Muscle of arm (tissue), 12 donors: Measurements from ENCODE around the gene PRF1. TPM values are rescaled to one million over a fixed set of nuclear protein-coding genes. Genes with fewer than 3 reads are reported as not detected.
"Not testable (repeated sequence)": the region's sequence is repeated elsewhere in the genome, so short reads cannot be mapped to it uniquely, and the experiment has no call there.

Experiments
- DNase-seq: peaks from one replicate; pipeline ENCODE4 v3.0.0-alpha.2; 2013
- polyA plus RNA-seq, 12 donors: library from polyadenylated mRNA; unstranded; fragments of 120-200 nt; gene quantifications; one replicate each; pipeline ENCODE4 v1.2.1, GENCODE V29; 2013; ENCODE audit not compliant: insufficient read length in 12 of 12

Gene PRF1
- polyA plus RNA-seq, 12 donors: 0.31 to 1.8 (median 0.90) TPM; not detected in 2

DNA sequence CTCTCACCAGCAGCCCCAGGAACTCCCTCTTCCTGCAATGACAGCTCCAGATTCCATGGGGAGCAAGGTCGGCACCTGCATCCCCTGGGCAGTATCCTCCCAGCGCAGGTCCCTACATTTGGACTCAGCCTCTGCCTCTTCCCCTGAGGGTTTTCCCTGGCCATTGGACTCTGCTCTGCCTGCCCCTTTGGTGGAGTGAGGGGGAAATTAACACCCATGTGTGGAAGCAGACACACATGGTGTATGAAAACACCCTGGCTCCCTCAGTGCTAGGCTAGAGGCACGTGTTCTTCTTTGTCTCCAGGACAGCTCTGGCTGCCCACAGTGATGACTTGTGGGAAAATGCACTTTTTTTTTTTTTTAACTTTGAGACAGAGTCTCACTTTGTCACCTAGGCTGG, 8.4 kb downstream of the PRF1 start:
- no peak for DNase-seq

DNA sequence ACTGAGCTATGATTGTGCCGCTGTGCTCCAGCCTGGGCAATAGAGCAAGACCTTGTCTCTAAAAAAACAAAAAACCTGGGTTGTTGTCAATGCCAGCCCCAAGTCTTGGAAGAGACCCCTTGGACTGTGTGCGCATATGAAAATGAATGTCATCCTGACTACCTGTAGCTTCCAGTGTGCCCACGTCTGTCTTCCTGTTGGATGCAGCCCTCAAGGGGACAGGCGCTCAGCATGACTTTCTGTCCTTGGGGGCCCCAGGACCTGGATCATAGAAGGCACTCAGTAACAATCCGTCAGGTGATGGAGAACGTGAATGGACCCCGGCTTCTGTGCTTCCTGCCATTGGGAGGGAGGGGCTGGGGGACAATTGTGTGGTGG, 9.0 kb downstream of the PRF1 start:
- DNase-seq: no peak

DNA sequence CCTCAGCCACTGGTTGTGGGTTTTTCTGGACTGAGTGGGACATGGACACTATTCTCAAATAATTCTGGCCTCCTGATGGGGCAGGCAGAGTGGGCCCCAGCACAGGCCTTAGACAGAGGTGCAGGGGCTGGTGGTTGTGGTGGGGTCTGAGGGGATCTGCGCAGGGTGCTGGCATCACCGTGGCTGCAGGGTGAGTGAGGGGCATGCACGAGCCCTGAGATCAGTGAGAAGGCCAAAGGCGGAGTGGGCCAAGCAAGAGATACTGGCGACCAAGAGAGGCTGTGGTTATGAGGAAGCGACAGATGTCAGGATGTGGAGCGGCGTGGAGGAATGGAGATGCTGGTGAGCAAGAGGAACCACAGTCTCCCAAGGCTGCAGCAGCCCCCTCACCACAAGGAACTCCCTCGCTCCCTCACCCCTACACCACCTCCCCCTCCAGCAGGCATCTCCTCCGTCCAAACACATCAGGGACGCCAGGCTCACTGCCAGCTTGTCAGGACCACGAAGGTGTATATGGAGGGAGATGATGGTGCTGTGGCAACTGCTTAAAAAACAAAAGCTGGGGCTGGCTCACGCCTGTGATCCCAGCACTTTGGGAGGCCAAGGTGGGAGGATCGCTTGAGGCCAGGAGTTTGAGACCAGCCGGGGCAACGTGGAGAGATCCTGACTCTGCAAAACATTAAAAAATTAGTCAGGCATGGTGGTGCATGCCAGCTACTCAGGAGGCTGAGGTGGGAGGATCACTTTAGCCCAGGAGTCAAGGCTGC, 9.6 kb downstream of the PRF1 start:
- DNase-seq: no peak

- no peak for DNase-seq
Observed at GRCh38 chr10:70592186-70592735, 10.3 kb downstream of the PRF1 start.

- DNase-seq: no peak
Observed at GRCh38 chr10:70590655-70591416, 11.7 kb downstream of the PRF1 start.

DNA sequence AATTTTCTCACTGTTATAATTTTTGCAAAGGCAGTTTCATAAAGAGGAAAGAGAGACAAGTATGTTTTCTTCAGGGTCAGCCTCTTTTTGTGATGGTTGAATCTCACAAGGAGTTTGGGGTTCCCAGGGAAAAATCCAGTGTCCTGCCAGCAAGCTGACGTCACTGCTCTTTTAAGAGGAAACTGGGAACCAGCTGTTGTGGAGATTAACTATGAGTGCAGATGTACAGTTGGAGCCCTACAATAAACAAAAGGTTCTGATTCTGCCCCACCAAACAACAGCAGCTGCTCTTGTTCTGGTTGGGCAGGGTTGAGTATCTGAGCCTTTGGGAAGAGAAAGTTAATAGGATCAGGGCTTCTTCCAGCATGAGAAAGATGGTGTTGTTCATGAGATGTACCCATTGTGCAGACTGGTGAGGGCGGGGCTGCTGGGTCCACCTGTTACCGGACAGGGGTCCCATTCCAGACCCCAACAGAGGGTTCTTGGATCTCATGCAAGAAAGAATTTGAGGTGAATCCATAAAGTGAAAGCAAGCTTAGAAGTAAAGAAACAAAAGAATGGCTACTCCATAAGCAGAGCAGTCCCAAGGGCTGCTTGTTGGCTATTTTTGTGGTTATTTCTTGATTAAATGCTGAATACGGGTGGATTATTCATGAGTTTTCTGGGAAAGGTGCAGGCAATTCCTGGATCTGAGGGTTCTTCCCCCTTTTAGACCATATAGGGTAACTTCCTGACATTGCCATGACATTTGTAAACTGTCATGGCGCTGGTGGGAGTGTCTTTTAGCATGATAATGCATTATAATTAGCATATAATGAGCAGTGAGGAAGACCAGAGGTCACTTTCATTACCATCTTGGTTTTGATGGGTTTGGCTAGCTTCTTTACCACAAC, 12.5 kb downstream of the PRF1 start:
- DNase-seq: peak; percentile 92

DNA sequence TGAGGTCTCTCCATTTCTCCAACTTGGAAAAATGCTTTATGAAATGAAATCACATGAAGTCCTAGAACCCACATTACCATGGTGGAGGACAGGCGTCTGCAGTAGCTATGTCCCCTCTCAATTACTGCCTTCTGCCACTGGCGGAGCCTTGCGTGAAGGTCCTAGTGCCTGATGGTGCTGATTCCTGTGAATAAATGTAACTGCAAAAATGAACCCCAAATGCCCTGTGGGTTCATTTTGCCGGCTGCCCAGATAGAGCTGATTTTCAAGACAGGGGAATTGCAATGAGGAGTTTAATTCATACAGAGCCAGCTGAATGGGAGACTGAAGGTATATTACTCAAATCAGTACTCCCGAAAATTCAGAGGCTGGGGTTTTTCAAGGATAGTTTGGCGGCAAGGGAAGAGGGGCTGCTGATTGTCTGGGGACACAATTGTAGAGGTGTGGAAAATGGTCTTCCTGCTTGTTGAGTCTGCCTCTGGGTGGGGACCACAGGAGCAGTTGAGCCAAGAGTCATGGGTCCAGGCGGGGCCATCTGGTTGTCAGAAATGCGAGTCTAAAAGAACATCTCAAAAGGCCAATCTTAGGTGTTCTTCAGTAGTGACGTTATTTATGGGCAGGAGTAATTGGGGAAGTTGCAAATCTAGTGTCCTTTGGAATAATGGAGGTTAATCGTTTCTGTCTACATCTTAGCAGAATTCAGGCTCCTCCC, 13.5 kb downstream of the PRF1 start:
- DNase-seq: peak; percentile 57

- DNase-seq: no peak
Observed at GRCh38 chr10:70588255-70588654, 14.3 kb downstream of the PRF1 start.

DNA sequence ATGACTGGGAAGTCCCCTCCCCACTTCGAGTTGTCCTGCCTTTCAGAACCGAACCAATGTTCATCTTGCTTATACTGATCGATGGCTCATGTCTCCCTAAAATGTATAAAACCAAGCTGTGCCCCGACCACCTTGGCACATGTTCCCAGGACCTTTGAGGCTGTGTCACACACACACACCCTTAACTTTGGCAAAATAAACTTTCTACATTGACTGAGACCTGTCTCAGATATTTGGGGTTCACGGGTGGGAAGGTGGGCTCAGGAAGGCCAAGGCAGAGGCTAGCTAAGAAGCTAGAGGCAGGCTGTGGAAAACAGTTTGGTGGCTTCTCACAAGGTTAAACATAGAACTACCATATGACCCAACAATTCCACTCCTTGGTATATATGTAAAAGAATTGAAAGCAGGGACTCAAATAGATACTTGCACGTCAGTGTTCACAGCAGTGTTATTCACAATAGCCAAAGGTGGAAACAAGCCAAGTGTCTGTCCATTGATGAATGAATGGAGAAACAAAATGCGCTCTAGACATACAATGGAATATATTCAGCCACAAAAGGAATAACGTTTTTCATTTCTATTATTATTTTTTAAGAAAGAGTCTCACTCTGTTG, 15.4 kb downstream of the PRF1 start:
- no peak for DNase-seq

- no peak for DNase-seq
Observed at GRCh38 chr10:70586348-70586930, 16.1 kb downstream of the PRF1 start.

GRCh38 chr10:70585578-70586169, 16.9 kb downstream of the PRF1 start:
- no peak for DNase-seq

GRCh38 chr10:70584909-70585544, 17.5 kb downstream of the PRF1 start:
- DNase-seq: peak; percentile 49

GRCh38 chr10:70584366-70584765, 18.2 kb downstream of the PRF1 start:
- no peak for DNase-seq

DNA sequence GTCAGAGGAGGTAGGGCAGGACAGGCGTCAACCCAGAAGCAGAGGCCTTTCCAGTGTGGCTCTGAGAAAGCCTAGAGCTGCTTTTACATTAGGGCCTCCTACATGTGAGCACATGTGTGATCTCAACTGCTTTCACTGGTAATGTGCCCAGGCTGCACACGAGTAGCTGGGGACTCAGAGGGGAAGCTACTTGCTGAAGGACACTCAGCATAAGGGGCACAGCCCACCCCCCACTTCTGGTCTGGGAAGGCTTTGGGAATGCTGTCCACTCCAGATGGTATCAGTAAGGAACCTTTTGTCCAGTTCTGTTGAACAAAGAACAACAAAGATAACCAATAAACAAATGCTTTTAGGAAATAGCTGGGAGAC, 18.9 kb downstream of the PRF1 start:
- DNase-seq: no peak

GRCh38 chr10:70582793-70583668, 19.5 kb downstream of the PRF1 start:
- DNase-seq: no peak

GRCh38 chr10:70581176-70581575, 21.4 kb downstream of the PRF1 start:
- DNase-seq: not testable (repeated sequence)

DNA sequence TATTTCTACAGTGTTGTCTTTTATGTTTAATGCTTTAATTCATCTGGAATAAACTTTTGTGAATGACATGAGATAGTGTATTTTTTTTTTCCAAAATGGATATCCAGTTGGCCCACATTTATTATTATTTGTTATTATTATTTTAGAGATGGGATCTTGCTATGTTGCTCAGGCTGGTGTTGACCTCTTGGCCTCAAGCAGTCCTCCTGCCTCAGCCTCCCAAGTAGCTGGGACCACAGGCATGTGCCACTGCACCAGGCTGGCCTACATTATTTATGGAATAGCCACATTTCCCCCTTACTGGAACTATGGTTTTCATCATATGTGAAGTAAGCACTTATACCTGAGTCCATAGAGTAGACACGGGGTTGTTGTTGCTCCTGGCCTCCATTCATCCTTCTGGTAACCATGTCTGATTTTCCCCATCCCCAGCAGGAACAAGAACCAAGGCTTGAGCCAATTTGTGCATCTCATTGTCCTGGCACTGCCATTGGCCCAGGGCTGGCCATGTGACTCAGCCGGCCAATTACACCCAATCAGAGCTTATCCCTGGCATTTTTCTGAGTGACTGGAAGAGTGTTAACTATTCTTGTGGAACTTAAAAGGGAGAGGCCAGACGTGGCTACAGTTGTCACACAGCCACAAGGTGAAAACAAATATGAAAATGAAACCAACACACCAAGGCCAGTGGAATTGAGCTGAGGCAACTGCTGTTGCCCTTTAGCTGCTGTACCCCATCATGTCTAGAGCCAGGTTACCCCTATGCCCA, 23.1 kb downstream of the PRF1 start:
- DNase-seq: no peak
